MG63 (cell line): ENCODE data around the gene GNAQ. TPM values are rescaled to one million over a fixed set of nuclear protein-coding genes. Genes with fewer than 3 reads are reported as not detected.
"Not testable (repeated sequence)": the region's sequence is repeated elsewhere in the genome, so short reads cannot be mapped to it uniquely, and the experiment has no call there.

Experiments
- DNase-seq: peaks from one replicate; pipeline ENCODE4 v3.0.0-alpha.2; 2020
- H3K27me3 ChIP-seq: fragments of 250-450 bp; sonication (Bioruptor Pico); 2 replicates; pipeline ENCODE4 v1.5.1; 2020; ENCODE audit warnings: mild to moderate bottlenecking, moderate library complexity
- H3K36me3 ChIP-seq: fragments of 250-450 bp; sonication (Bioruptor Pico); 2 replicates; pipeline ENCODE4 v1.5.1; 2020; ENCODE audit warnings: mild to moderate bottlenecking, moderate library complexity
- H3K4me3 ChIP-seq: fragments of 250-450 bp; sonication (Bioruptor Pico); 2 replicates; pipeline ENCODE4 v1.5.1; 2020; ENCODE audit warnings: mild to moderate bottlenecking, moderate library complexity
- H3K9me3 ChIP-seq: fragments of 250-450 bp; sonication (Bioruptor Pico); 2 replicates; pipeline ENCODE4 v1.5.1; 2020; ENCODE audit warnings: mild to moderate bottlenecking, moderate library complexity
- total RNA-seq: library from RNA; depleted of rRNA; stranded (reverse); fragments of >200 nt; shearing (Covaris generic); gene quantifications from 2 replicates; pipeline ENCODE4 v1.2.3, GENCODE V29; 2014; ENCODE audit warnings: low replicate concordance

The GNAQ gene
- total RNA-seq, 1 experiment from 2014 or later = 20.2 TPM

GRCh38 chr9:77760919-77761318 is 270.7 kb downstream of the GNAQ start:
- H3K9me3 ChIP-seq, H3K4me3 ChIP-seq, DNase-seq, H3K36me3 ChIP-seq, H3K27me3 ChIP-seq: not testable (repeated sequence)

- no peak for DNase-seq
- Histone ChIP-seq H3K36me3 (no peaks in the 10 kb centered on the region), H3K4me3 (no peak overlapping the region), H3K27me3 (no peaks in the 10 kb centered on the region), H3K9me3 (no peaks in the 10 kb centered on the region)
Measured at GRCh38 chr9:77759391-77759790, 272.2 kb downstream of the GNAQ start.

GRCh38 chr9:77756449-77756848 is 275.2 kb downstream of the GNAQ start:
- no peak for DNase-seq
- H3K27me3 ChIP-seq = no peaks in the 10 kb centered on the region
- no peaks in the 10 kb centered on the region for H3K9me3 ChIP-seq
- H3K4me3 ChIP-seq = no peak overlapping the region
- no peaks in the 10 kb centered on the region for H3K36me3 ChIP-seq

GRCh38 chr9:77753180-77753579 is 278.4 kb downstream of the GNAQ start:
- Histone ChIP-seq H3K9me3 (no peaks in the 10 kb centered on the region), H3K4me3 (no peak overlapping the region), H3K36me3 (no peaks in the 10 kb centered on the region), H3K27me3 (no peaks in the 10 kb centered on the region)
- no peak for DNase-seq

GRCh38 chr9:77752554-77752953 is 279.1 kb downstream of the GNAQ start:
- no peaks in the 10 kb centered on the region for H3K27me3 ChIP-seq
- no peak overlapping the region for H3K4me3 ChIP-seq
- DNase-seq = peak; percentile 13
- H3K9me3 ChIP-seq = no peaks in the 10 kb centered on the region
- H3K36me3 ChIP-seq = no peaks in the 10 kb centered on the region

- Histone ChIP-seq H3K9me3 (no peaks in the 10 kb centered on the region), H3K36me3 (no peaks in the 10 kb centered on the region), H3K27me3 (no peaks in the 10 kb centered on the region), H3K4me3 (no peak overlapping the region)
- DNase-seq = peak; percentile 4
Measured at GRCh38 chr9:77751341-77752091, 280.1 kb downstream of the GNAQ start.

GRCh38 chr9:77750981-77751340 is 280.6 kb downstream of the GNAQ start:
- H3K27me3 ChIP-seq = no peaks in the 10 kb centered on the region
- H3K36me3 ChIP-seq = no peaks in the 10 kb centered on the region
- H3K4me3 ChIP-seq = no peak overlapping the region
- no peak for DNase-seq
- H3K9me3 ChIP-seq = no peaks in the 10 kb centered on the region

GRCh38 chr9:77750284-77750683 is 281.3 kb downstream of the GNAQ start:
- Histone ChIP-seq H3K9me3 (no peaks in the 10 kb centered on the region), H3K27me3 (no peaks in the 10 kb centered on the region), H3K36me3 (no peaks in the 10 kb centered on the region), H3K4me3 (no peak overlapping the region)
- DNase-seq = peak; percentile 28

- Histone ChIP-seq H3K9me3 (no peaks in the 10 kb centered on the region), H3K27me3 (no peaks in the 10 kb centered on the region), H3K36me3 (no peaks in the 10 kb centered on the region), H3K4me3 (no peak overlapping the region)
- DNase-seq = no peak
Measured at GRCh38 chr9:77748214-77748772, 283.3 kb downstream of the GNAQ start.

GRCh38 chr9:77747163-77747562 is 284.4 kb downstream of the GNAQ start:
- Histone ChIP-seq H3K36me3 (no peaks in the 10 kb centered on the region), H3K4me3 (no peak overlapping the region), H3K27me3 (no peaks in the 10 kb centered on the region), H3K9me3 (no peaks in the 10 kb centered on the region)
- DNase-seq = no peak

GRCh38 chr9:77744841-77745430 is 286.7 kb downstream of the GNAQ start:
- Histone ChIP-seq H3K36me3 (no peaks in the 10 kb centered on the region), H3K4me3 (no peak overlapping the region)
- no peak for DNase-seq

GRCh38 chr9:77743386-77743785 is 288.2 kb downstream of the GNAQ start:
- Histone ChIP-seq H3K27me3 (no peaks in the 10 kb centered on the region), H3K9me3 (no peaks in the 10 kb centered on the region), H3K36me3 (no peaks in the 10 kb centered on the region), H3K4me3 (no peak overlapping the region)
- no peak for DNase-seq

More at GRCh38 chr9:77744841-77745430, 286.7 kb downstream of the GNAQ start:
- Histone ChIP-seq H3K27me3 (no peaks in the 10 kb centered on the region), H3K9me3 (no peaks in the 10 kb centered on the region)

GRCh38 chr9:77738932-77739331 is 292.7 kb downstream of the GNAQ start:
- H3K36me3 ChIP-seq = no peaks in the 10 kb centered on the region
- H3K9me3 ChIP-seq = no peaks in the 10 kb centered on the region
- no peak for DNase-seq
- H3K27me3 ChIP-seq = no peaks in the 10 kb centered on the region
- H3K4me3 ChIP-seq = no peak overlapping the region

- no peaks in the 10 kb centered on the region for H3K9me3 ChIP-seq
- no peaks in the 10 kb centered on the region for H3K27me3 ChIP-seq
- H3K4me3 ChIP-seq = no peak overlapping the region
- no peak for DNase-seq
- H3K36me3 ChIP-seq = no peaks in the 10 kb centered on the region
Measured at GRCh38 chr9:77735494-77735893, 296.1 kb downstream of the GNAQ start.

- Histone ChIP-seq H3K9me3 (no peaks in the 10 kb centered on the region), H3K4me3 (no peak overlapping the region), H3K36me3 (no peaks in the 10 kb centered on the region), H3K27me3 (no peaks in the 10 kb centered on the region)
- no peak for DNase-seq
Measured at GRCh38 chr9:77731930-77732329, 299.7 kb downstream of the GNAQ start.

- H3K4me3 ChIP-seq = no peak overlapping the region
- no peaks in the 10 kb centered on the region for H3K27me3 ChIP-seq
- DNase-seq = no peak
Measured at GRCh38 chr9:77731008-77731698, 300.5 kb downstream of the GNAQ start.

GRCh38 chr9:77729177-77729576 is 302.4 kb downstream of the GNAQ start:
- H3K27me3 ChIP-seq = no peaks in the 10 kb centered on the region
- no peaks in the 10 kb centered on the region for H3K36me3 ChIP-seq
- H3K9me3 ChIP-seq = no peaks in the 10 kb centered on the region
- DNase-seq = no peak
- H3K4me3 ChIP-seq = no peak overlapping the region

More at GRCh38 chr9:77731008-77731698, 300.5 kb downstream of the GNAQ start:
- H3K36me3 ChIP-seq = no peaks in the 10 kb centered on the region
- H3K9me3 ChIP-seq = no peaks in the 10 kb centered on the region
